B cell (primary cell): ENCODE measurements around the gene ITPRIPL1. TPM values are rescaled to one million over a fixed set of nuclear protein-coding genes. Genes with fewer than 3 reads are reported as not detected.
A peak's percentile ranks its signal among the peaks of the same experiment; 100 is the strongest.

Experiments used
- ATAC-seq: fragments of 200-7000 bp; cut with Tn5 transposase; one replicate; pipeline ENCODE4 v1.10.0; 2021; ENCODE audit warnings: low read depth, mild to moderate bottlenecking, moderate number of reproducible peaks, moderate library complexity
- CTCF ChIA-PET: fragments of 350-600 bp; sonication (Branson Sonifier 250); formaldehyde crosslinking; loops from one replicate; lab custom pipeline; 2021; ENCODE audit warnings: antibody characterized with exemption, inconsistent platforms; lab: Charles Lee
- POLR2A ChIA-PET: fragments of 350-600 bp; sonication (Branson Sonifier 250); formaldehyde crosslinking; loops from one replicate; lab custom pipeline; 2021; ENCODE audit warnings: antibody characterized with exemption; lab: Charles Lee
- DNase-seq: peaks from one replicate; pipeline ENCODE4 v3.0.0; 2013
- H2AFZ ChIP-seq: 2 replicates; pipeline ENCODE4 v1.6.1; 2012; ENCODE audit warnings: mild to moderate bottlenecking, low read depth, low read length; ENCODE audit not compliant: insufficient read depth, poor library complexity, severe bottlenecking
- H3K27ac ChIP-seq, 2 donors: 1 replicate in 1 of 2; 2 replicates in 1 of 2; pipeline ENCODE4 v1.5.1; 2012 to 2013; ENCODE audit warnings: low read length in 2 of 2, mild to moderate bottlenecking in 2 of 2, moderate library complexity in 1 of 2
- H3K27me3 ChIP-seq, 4 experiments: fragments of 200-600 bp in 1 of 4; sonication (generic) in 1 of 4; replicated peaks in 1 of 4; 1 replicate in 2 of 4; 2 replicates in 2 of 4; pipeline versions ENCODE4 v1.6.1 to v1.7.0; 2013 to 2016; ENCODE audit warnings: low read length in 3 of 4, mild to moderate bottlenecking in 2 of 4, mixed read lengths in 1 of 4, moderate library complexity in 1 of 4; ENCODE audit not compliant: insufficient read depth in 4 of 4, control insufficient read depth in 3 of 4; ENCODE audit errors: control extremely low read depth in 1 of 4
- H3K36me3 ChIP-seq, 2 experiments: replicated peaks in 1 of 2; 1 replicate in 1 of 2; 2 replicates in 1 of 2; pipeline versions ENCODE4 v1.6.1 to v1.7.1; 2013; ENCODE audit warnings: low read length in 1 of 2; ENCODE audit not compliant: insufficient read depth in 2 of 2, control insufficient read depth in 1 of 2; ENCODE audit errors: control extremely low read depth in 1 of 2, extremely low read depth in 1 of 2
- H3K4me1 ChIP-seq, 2 donors: fragments of 200-600 bp in 1 of 2; sonication (generic) in 1 of 2; 1 replicate in 1 of 2; 2 replicates in 1 of 2; pipeline versions ENCODE4 v1.5.1 to v1.6.1; 2013 to 2017; ENCODE audit warnings: low read length in 2 of 2; ENCODE audit not compliant: control insufficient read depth in 2 of 2, insufficient read depth in 2 of 2
- H3K4me2 ChIP-seq: replicated peaks from 2 replicates; pipeline ENCODE3; 2012; ENCODE audit warnings: mild to moderate bottlenecking, low read depth, low read length; ENCODE audit not compliant: poor library complexity, severe bottlenecking
- H3K4me3 ChIP-seq, 5 experiments: fragments of 200-600 bp in 1 of 5; sonication (generic) in 1 of 5; 1 replicate in 3 of 5; 2 replicates in 2 of 5; pipeline versions ENCODE4 v1.5.1 to v1.7.0; 2011 to 2016; ENCODE audit warnings: low read length in 4 of 5, mild to moderate bottlenecking in 4 of 5, low read depth in 2 of 5, control low read depth in 1 of 5, moderate library complexity in 1 of 5; ENCODE audit not compliant: insufficient read depth in 1 of 5; ENCODE audit errors: control extremely low read depth in 1 of 5, extremely low read depth in 1 of 5
- H3K79me2 ChIP-seq: fragments of 200-600 bp; sonication (generic); one replicate; pipeline ENCODE4 v1.6.0; 2016; ENCODE audit warnings: low read length; ENCODE audit not compliant: control insufficient read depth, insufficient read depth
- H3K9ac ChIP-seq: fragments of 200-600 bp; sonication (generic); 2 replicates; pipeline ENCODE4 v1.6.1; 2017; ENCODE audit warnings: mild to moderate bottlenecking, low read length, moderate library complexity
- H3K9me3 ChIP-seq, 3 donors: one replicate each; pipeline versions ENCODE4 v1.6.1 to v1.7.1; 2013; ENCODE audit warnings: low read length in 2 of 3; ENCODE audit not compliant: control insufficient read depth in 2 of 3, insufficient read depth in 1 of 3; ENCODE audit errors: control extremely low read depth in 1 of 3
- H4K20me1 ChIP-seq: 2 replicates; pipeline ENCODE4 v1.6.0; 2012; ENCODE audit warnings: mild to moderate bottlenecking, low read length; ENCODE audit not compliant: insufficient read depth, control insufficient read depth, poor library complexity, severe bottlenecking
- H3K27ac Mint-ChIP-seq: one replicate; pipeline ENCODE4 v1.8.0; 2021; ENCODE audit warnings: mixed read lengths
- H3K27me3 Mint-ChIP-seq: one replicate; pipeline ENCODE4 v1.8.0; 2021; ENCODE audit warnings: mixed read lengths
- H3K4me1 Mint-ChIP-seq: one replicate; pipeline ENCODE4 v1.8.0; 2021; ENCODE audit warnings: mixed read lengths
- H3K4me3 Mint-ChIP-seq: one replicate; pipeline ENCODE4 v1.8.0; 2021; ENCODE audit warnings: mixed read lengths
- H3K9me3 Mint-ChIP-seq: one replicate; pipeline ENCODE4 v1.8.0; 2022; ENCODE audit warnings: mixed read lengths; ENCODE audit not compliant: insufficient read depth
- EZH2 ChIP-seq: IDR thresholded peaks from 2 replicates; pipeline ENCODE4 v1.6.1; 2012; ENCODE audit warnings: borderline replicate concordance, low read depth, mild to moderate bottlenecking, moderate library complexity, low read length; ENCODE audit not compliant: insufficient read depth, poor library complexity, severe bottlenecking
- WGBS: methylation state at CpG from one replicate; pipeline ENCODE4 v1.1.5; 2013; ENCODE audit warnings: missing lambda C conversion rate; ENCODE audit not compliant: insufficient coverage; 5-methylcytosine and 5-hydroxymethylcytosine counted together
- intact Hi-C: fragments of 100-400 bp; cut with micrococcal nuclease; formaldehyde crosslinking; loops from one replicate; pipeline ENCODE4 v1.10.0; 2022
- polyA plus RNA-seq: library from polyadenylated mRNA; depleted of rRNA; stranded (reverse); fragments of >200 nt; gene quantifications from 2 replicates; pipeline ENCODE4 v1.2.3, GENCODE V29; 2012
- total RNA-seq, 2 donors: library from RNA; stranded (reverse); fragments of 120-200 nt in 1 of 2; gene quantifications; 1 replicate in 1 of 2; 2 replicates in 1 of 2; pipeline versions ENCODE4 v1.2.3 to v1.2.4, GENCODE V29; 2013 to 2022
- TF ChIP-seq, protein P1 (sequence below): fragments of 200-600 bp; IDR thresholded peaks from one replicate; pipeline ENCODE4 v1.8.0; 2022; ENCODE audit warnings: antibody characterized with exemption, mild to moderate bottlenecking

ITPRIPL1 gene
- total and polyA plus RNA-seq, 2 donors (not counting 1 experiment from before 2014, with no cell fraction given): 1.8 to 4.2 TPM

DNA sequence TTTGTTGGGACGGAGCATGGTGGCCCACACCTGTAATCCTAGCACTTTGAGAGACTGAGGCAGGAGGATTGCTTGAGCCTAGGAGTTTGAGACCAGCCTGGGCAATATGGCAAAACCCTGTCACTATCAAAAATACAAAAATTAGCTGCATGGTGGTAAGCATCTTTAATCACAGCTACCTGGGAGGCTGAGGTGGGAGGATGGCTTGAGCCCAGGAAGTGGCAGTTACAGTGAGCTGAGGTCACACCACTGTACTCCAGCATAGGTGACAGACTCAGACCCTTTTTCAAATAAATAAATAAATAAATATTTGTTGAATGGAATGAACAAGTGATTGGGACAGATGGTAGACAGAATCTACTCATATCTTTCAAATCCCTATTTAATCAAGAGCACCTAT lies 5.7 kb upstream of the ITPRIPL1 start:
- CTCF ChIA-PET: interaction anchor here (1.1 to 2.6 kb wide), 2 partner anchors 15 to 46 kb away, joined by 3 to 22 read pairs; partner anchors contain the start of gene NCAPH
- Histone ChIP-seq H3K9me3 (no peaks in the 10 kb centered on the region), H3K27ac (no peak overlapping the region), H3K4me3 (no peak overlapping the region), H3K4me1 (peaks cover 28 to 38% of the 10 kb centered on the region in 2 donors), H4K20me1 (no peaks in the 10 kb centered on the region), H3K36me3 (no peaks in the 10 kb centered on the region), H3K79me2 (no peaks in the 10 kb centered on the region), H3K9ac (no peak overlapping the region), H3K4me2 (peak overlapping the region; percentile 10), H2AFZ (no peak overlapping the region), H3K27me3 (no peaks in the 10 kb centered on the region)
- no peak for DNase-seq
- POLR2A ChIA-PET: interaction anchor here (2.9 to 3.5 kb wide), 2 partner anchors 14 to 17 kb away, joined by 22 to 28 read pairs; partner anchors contain the start of genes NCAPH and SNRNP200
- Mint-ChIP-seq H3K4me1 (peaks cover 41% of the 10 kb centered on the region), H3K4me3 (no peak overlapping the region), H3K9me3 (no peaks in the 10 kb centered on the region), H3K27ac (no peak overlapping the region), H3K27me3 (no peaks in the 10 kb centered on the region)
- ATAC-seq: no peak
- no peak for TF ChIP-seq EZH2
- TF ChIP-seq, protein P1, sequence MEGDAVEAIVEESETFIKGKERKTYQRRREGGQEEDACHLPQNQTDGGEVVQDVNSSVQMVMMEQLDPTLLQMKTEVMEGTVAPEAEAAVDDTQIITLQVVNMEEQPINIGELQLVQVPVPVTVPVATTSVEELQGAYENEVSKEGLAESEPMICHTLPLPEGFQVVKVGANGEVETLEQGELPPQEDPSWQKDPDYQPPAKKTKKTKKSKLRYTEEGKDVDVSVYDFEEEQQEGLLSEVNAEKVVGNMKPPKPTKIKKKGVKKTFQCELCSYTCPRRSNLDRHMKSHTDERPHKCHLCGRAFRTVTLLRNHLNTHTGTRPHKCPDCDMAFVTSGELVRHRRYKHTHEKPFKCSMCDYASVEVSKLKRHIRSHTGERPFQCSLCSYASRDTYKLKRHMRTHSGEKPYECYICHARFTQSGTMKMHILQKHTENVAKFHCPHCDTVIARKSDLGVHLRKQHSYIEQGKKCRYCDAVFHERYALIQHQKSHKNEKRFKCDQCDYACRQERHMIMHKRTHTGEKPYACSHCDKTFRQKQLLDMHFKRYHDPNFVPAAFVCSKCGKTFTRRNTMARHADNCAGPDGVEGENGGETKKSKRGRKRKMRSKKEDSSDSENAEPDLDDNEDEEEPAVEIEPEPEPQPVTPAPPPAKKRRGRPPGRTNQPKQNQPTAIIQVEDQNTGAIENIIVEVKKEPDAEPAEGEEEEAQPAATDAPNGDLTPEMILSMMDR: no peak
- no CpG with 5 or more reads among the region's 1 CpG for WGBS
- intact Hi-C loops: no loop called here

DNA sequence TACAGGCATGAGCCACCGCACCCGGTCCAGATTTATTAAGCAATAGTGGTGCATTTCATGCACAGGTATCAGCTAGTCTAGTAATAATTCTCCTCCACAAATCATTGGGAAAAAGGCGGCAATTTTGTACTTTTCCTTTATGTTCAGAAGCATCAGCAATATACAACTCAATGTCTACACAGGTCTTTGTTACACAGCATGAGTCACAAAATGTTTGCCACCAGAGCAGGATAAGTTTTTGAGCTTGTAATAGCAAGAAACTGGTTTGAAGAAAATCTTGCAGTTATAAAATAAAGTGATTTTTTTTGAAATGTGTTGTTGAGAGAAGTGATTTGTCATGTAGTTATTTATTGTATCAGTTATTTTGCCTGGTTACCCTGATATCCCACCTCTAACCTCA lies 4.8 kb upstream of the ITPRIPL1 start:
- H3K4me1 Mint-ChIP-seq: peaks cover 48% of the 10 kb centered on the region
- no peaks in the 10 kb centered on the region for H3K9me3 Mint-ChIP-seq
- peak overlapping the region; percentile 95 for H3K4me2 ChIP-seq
- H2AFZ ChIP-seq: peak overlapping the region; percentile 79
- H3K4me3 Mint-ChIP-seq: peak overlapping the region; percentile 87
- intact Hi-C loops: loop anchor here (2.0 to 10.0 kb wide), 3 partner anchors 14 to 314 kb away; partner anchors contain the start of genes ARID5A, KANSL3 and NCAPH
- H3K27ac ChIP-seq: no peak overlapping the region
- TF ChIP-seq EZH2: no peak
- TF ChIP-seq, protein P1: no peak
- H3K36me3 ChIP-seq: no peaks in the 10 kb centered on the region
- DNase-seq (no peak), ATAC-seq (no peak)
- CTCF ChIA-PET: interaction anchor here (0.6 to 2.6 kb wide), 11 partner anchors 12 to 1769 kb away, joined by 3 to 22 read pairs (median 3); partner anchors contain the start of genes ANKRD39 and NCAPH
- H3K27me3 ChIP-seq: no peaks in the 10 kb centered on the region
- H4K20me1 ChIP-seq: no peaks in the 10 kb centered on the region
- H3K9ac ChIP-seq: peak overlapping the region; percentile 80
- peak overlapping the region in 2 of 5 experiments; percentile 76 to 97 for H3K4me3 ChIP-seq
- no peaks in the 10 kb centered on the region for H3K9me3 ChIP-seq
- peaks cover 34 to 43% of the 10 kb centered on the region in 2 donors for H3K4me1 ChIP-seq
- H3K79me2 ChIP-seq: no peaks in the 10 kb centered on the region
- POLR2A ChIA-PET: interaction anchor here (1.8 to 3.5 kb wide), 3 partner anchors 15 to 25 kb away, joined by 6 to 28 read pairs (median 22); partner anchors contain the start of genes NCAPH and SNRNP200
- no peaks in the 10 kb centered on the region for H3K27me3 Mint-ChIP-seq
- H3K27ac Mint-ChIP-seq: peak overlapping the region; percentile 17
- whole genome bisulfite sequencing: no CpG with 5 or more reads among the region's 3 CpGs
